GM19240 (cell line): ENCODE data around the gene MYLK.
A peak's percentile ranks its signal among the peaks of the same experiment; 100 is the strongest.
"Not testable (repeated sequence)": the region's sequence is repeated elsewhere in the genome, so short reads cannot be mapped to it uniquely, and the experiment has no call there.

Source experiments
- DNase-seq: peaks from one replicate; pipeline ENCODE4 v3.0.0; 2011; ENCODE audit warnings: low spot score; ENCODE audit not compliant: insufficient read length

The MYLK gene

DNA sequence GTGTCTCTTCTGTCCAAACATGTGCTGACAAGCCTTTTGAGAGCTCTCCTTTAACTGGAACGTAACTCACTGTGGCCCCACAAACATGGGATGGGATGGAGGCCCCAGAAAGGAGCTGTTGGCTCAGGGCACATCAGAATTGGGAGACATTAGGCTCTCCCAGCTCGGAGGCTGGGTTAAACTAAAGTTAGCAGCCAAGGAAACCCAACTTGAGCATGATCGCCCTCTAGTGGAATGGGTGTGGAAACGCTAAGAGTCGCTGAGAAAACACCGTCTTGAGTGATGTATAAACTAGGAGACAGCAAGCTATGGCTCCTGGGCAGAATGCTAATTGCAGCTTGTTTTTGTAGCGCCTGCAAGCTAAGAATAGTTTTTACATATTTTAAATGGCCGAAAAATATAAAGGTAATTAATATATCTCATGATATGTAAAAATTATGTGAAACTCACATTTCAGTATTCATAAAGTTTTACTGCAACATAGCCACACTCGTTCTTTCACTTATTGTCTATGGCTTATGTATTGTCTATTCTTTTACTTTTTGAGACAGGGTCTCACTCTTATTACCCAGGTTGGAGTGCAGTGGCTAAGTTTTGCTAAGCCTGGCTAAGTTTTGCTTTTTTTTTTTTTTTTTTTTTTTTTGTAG is 160.5 kb downstream of the MYLK start:
- DNase-seq: peak; percentile 61

DNA sequence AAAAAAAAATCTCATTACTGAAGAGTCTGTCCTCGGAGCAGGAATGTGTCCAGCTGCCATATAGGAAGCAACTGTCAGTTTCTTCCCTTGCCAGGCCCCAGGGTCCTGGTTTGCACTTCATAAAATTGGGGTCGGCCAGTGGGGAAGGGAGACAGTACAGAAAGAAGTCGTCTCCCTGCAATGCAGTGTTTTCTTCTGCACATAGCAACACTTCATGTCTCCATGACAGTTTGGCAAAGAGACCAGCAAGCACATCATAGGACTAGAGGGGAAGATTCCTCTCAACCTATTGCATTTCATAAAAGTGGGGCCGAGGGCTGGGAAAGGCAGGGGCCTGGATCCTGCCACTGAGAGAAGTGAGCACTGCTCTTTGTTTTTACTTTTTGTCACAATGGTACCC is 161.1 kb downstream of the MYLK start:
- no peak for DNase-seq

DNA sequence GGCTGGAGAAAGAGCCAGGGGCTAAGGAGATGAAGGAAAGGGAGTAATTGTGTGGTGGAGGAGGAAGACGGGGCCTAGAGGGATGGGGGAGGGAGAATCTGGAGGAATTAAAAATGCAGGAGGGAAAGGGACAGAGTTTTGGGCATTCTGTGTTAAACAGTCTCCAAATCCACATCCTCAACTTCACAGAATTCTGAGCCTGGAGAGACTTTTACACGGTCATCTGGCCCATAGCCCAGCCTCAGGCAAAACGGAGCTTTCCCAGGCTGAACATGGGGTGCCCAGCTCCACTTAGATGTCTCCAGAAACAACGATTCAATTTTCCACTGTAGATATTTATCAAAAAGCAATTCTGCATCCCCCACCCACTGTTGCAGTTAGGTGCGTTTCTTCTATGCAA is 161.7 kb downstream of the MYLK start:
- no peak for DNase-seq

DNA sequence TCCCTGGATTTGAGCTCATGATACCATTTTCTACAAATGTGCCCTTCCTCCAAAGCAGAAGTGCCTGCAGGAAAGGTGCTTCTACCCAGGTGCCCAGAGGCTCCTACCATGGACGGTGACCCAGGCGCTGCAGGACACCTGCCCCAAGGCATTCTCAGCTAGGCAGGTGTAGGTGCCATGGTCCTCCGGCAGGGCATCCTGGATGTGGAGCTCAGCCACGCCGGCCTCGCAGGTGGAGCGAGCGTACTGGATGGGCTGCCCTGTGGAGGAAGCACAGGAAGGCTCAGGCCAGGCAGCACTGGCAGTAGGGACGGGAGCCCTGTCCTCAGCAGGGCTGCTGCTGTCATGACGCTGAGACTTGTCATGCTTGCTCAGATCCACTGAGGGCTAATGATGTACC is 162.1 kb downstream of the MYLK start:
- no peak for DNase-seq

DNA sequence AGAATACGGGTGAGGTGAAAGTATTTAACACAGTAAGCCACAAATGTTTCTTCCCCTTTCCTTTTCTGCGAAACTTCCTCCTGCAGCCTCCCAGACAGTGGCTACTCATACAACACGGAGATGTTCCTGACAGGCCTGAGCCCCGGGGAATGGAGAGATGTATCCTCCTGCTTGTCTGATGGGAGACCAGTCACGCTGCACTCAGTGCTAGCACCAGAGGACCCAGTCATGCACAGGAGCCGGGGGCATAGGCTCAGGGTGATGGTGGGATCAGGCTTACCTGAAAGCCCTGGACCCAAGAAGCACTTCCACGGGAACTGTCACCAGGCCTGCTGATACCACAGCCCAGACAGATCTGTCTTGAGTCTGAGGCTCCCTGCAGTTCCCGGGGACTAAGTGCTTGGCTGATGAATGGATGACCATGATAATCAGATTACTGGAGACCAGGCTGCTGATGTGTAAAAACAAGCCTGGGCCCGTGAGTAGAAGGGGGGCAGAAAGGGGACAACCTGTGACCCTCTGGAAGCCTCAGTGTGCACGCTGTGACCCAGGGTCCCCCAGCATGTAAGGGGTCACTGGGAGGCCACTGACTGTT is 162.9 kb downstream of the MYLK start:
- not testable (repeated sequence) for DNase-seq

DNA sequence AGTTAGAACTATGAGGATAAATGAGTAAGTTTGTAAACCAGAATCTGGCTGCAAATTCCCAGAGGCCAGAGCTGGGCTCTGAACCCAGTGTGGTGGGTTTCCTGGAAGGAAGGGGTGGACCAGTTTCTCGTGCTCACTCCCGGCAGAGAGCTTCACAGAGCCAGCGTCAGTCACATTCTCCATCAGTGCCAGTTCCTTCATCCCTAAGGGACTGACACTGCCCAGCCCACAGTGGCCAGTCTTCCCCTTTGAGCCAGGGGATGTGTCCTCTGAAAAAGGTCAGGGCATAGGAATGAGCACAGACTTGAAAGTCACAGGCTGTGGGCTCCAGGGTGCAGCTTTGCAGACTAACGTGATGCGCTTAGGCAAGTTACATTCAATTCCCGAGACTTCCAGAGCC is 163.5 kb downstream of the MYLK start:
- DNase-seq: no peak

DNA sequence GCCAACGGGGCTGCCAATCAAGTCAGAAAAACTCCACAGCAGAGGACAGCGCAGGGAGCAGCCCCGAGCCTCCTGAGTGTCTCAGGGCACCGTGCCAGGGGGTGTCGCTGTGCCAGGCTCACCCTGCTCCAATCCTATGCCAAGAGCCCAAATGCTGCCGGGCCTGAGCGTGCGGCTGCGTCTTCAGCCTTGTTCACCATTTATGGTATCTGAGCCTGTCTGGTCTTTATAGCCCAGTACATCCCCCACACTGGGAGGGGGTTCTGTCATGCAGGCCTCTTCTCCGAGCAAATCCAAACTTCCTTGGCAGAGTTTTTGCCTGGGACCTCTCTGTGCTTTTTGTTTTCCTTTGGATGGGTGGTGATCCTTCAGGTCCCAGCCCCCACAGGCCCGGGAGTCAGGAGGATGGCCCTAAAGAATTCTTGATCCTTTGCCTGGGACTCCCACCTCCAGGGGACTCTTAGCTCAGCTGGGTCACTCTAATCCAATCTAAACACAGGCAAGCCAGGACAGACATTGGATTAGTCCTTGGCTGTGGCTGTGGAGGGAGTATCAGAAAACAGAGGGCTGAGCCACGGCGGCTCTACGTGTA is 164.2 kb downstream of the MYLK start:
- no peak for DNase-seq

DNA sequence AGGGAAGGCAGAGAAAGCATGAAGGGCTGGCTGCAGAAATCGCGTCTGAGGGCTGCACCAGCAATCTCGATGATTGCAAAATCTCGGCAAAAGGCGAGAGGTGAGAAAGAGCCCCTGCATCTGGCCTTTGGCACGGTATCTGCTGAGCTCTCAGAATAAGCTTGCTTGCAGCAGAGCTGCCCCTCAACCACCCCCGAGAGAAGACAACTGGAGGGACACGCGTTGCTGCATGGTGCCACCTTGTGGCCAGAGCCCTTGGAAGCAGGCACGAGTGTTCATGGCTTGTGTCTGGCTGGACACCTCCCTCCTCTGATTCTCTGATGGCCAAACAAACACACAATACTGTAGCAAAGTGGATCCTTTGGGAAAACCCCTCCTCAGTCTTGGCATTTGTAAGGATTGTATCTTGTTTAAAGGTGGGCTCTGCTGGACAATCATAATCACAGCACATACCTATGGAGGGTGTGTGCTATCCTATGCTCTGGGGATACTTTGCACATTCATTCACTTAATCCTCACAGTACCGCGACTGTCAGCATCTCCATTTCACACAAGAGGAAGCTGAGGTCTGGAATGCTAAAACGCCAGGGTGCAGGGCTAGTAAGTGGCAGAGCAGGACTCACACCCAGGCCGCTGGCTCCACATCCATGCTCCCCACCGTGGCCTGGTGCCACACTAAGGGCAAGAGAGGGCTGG is 164.9 kb downstream of the MYLK start:
- DNase-seq: not testable (repeated sequence)

DNA sequence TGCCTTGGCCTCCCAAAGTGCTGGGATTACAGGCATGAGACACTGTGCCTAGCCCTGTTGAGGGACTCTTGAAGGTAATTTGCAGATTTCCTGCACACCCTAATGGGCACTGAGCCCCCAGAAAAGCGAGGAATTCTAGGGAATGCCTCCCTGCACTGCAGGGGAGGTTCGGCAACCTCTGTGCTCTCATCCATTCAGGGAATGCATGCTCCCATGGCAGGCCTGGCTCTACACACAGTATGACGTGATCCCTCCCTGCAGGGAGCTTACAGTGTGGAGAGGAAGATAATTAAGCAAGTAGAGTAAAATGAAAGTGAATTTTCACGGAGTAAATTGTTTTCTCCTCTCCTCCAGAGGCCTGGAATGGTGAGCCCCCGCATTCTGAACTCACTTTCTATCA is 166.0 kb downstream of the MYLK start:
- DNase-seq: no peak

DNA sequence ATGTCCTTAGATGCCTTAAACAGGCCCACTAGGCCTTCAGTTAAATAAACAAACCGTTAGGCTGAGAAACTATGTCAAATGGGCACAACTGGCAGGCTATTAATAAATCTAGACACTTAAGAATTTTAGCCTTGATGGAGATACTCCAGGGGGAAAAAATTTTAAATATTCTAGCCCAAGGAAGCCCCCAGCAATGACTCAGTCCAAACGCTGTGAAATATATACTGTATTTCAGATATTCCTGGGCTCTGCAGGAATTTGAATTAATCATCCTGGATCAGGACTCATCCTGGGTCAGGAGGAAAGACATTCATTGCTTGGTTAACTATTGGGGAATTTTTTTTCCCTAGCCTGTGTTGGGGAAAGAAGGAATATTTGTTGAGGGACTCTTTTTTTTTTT is 166.7 kb downstream of the MYLK start:
- not testable (repeated sequence) for DNase-seq

DNA sequence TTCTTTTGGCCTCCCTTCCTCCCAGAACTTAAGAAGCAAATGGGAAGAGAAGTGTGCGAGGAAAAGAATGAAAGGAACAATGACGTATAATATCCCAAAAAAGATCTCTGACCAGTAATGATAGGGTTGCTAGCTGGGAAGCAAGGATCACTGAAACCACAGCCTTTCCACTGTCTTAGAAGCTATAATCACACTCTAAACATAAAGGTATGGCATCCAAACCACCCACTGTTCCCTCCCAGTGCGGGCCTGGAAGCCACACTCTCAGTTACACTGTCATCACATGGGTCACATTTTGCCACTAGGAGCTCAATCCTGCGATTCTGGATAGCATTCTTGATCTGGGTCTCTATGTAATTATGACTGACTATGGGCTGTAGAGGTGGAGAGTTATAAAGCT is 167.7 kb downstream of the MYLK start:
- DNase-seq: no peak

DNA sequence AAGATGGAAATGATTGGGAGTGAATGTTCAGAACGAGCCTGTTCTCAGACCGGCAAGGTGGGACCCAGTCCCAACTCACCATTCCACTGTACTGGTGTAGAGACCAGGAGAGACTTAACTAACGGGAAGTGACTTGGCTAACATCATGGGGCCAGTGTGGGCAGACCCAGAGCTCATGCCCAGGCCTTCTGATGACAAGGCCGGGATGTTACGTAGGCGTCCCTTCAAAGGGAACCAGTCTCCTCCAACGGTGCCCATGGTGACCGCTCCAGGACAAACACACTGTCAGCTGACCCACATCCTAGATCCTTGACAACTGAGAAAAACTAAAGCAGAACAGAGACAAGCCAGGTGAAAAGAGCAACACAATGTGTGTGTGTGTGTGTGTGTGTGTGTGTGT is 170.9 kb downstream of the MYLK start:
- DNase-seq: no peak

DNA sequence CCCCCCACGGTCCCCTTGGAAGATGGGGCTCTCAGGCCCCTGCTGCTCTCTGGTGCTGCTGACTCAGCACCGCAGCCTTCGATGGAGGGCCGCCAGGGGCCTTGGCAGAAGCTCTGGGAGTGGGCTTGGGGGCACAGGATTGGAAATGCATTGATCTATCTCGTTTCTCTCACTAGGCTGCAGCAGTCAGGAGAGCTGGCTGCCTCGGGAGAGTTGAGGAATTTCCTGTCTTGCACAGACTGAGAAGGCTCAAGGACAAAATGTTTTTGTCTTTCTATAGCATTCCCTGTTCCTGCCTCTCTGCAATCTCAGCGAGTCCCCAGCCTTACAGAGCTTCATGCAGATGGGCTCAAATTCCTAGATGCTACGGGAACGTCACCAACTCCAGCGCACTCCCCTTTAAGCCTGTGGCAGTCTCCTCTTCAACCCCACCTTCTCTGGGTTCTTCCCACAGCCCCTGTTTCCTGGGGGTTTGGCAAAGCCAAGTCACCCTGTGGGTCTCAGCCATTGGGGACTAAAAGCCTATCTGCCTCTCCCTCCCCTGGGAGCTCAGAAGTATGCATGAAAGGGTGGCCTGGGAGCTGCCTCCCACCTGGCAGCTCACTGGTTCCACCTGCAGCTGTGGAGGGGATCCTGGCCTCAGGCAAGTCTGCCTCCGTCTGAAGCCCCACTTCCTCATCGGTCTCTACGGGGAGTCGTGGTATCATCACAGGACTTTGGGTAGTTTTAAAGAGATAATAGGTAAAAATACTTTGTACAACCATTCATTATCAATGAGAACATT is 171.9 kb downstream of the MYLK start:
- DNase-seq: no peak

DNA sequence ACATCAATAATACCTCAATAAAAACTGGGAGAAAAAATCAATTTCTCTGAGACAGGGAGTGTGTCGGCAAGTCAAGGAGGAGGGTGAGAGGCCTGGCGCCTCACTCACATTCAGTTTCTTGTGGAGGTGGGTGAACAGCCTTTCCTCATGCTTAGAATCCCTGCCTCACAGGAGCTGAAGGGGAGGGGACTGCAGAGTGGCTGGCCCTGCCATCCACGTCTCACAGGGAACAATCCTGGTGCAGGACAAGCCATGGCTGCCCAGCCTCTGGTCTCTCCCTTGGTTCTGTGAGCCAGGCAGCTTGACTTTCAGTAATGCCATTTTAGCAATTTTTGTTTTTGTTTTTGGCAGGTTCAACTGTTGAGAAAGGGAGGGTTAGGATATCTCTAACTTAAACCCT is 172.8 kb downstream of the MYLK start:
- DNase-seq: no peak

DNA sequence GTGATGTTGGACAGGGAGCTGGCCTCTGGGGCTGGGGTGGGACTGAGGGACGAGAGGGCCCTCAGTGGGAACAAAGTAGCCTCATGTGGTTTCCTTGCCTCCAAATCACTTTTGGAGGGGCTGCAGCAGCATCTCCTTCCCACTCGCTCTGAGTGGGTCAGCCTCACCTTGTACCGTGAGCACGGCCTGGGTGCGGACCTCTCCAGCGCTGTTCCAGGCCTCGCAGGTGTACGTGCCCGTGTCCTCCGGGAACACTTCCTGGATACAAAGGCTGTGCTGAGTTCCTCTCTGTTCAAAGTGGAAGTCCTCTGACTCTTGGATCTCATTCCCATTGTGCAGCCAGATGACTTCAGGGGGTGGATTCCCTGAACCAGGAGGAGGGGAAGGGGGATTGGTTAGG is 175.6 kb downstream of the MYLK start:
- DNase-seq: no peak

DNA sequence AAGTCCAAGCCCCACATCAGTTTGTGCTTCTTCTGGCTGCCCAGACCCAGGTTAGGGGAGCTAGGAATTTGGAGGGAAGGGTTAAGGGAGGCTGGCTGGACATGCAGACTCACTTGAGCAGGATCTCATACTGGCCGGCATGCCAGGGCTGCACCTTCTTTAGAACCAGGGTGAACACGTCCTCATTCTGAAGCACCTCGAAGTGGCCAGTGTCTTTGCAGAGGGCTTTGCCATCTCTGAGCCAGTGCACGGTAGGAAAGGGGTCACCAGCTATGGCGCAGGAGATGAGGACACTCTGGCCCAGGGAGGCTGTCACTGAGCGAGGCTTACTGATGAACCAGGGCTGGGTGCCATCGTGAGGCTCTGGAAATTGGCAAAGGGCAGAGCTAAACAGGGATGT is 176.5 kb downstream of the MYLK start:
- not testable (repeated sequence) for DNase-seq

DNA sequence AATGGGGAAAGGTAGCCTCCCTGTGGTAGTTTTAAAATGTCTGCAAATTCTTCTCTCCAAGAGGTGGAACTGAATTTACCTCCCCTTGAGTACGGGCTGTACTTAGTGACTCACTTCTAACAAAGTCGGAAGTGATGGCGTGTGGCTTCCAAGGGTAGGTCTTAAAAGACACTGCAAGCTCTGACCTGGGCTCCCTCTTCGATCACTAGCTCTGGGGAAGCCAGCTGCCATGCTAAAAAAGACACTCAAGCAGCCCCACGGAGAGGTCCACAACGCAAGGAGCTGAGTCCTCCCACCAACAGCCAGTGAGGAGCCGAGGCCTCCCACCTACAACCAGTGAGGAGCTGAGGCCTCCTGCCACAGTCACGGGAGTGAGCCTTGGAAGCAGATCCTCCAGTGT is 177.3 kb downstream of the MYLK start:
- no peak for DNase-seq

DNA sequence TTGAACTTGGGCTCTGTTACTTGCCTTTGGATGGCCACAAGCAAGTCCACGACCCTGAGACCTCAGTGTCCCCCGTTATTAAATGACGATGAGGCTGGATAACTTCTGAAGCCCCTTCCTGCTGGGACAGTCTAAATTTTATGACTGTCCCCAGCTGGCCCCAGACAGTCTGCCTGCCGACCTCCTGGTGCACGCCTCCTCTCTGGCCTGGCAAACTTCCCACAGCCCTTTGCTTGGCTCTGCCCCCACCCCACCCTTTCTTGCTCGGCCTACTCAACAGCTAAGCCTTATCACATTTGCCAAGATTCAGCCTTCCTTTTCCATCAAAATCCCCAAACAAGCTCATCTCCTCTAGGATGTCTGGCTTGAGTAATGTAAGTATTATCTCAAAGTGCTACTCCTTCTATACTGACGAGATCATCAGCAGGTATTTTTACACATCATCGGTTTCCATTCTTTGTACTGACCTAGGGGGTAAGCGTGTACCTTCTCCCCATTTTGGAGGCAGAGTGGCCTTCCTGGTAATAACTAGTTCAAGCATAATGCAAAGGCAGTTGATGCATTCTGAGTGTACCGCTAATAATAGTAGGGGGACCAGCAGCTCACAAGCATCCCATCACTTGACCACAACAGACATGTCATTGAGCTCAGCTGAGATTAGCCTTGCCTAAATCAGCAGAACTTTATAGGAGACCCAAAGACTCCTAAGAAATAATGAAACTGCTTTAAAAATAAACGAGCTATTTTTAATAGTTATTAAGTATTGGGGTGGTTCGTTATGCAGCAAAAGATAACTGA is 178.4 kb downstream of the MYLK start:
- no peak for DNase-seq

DNA sequence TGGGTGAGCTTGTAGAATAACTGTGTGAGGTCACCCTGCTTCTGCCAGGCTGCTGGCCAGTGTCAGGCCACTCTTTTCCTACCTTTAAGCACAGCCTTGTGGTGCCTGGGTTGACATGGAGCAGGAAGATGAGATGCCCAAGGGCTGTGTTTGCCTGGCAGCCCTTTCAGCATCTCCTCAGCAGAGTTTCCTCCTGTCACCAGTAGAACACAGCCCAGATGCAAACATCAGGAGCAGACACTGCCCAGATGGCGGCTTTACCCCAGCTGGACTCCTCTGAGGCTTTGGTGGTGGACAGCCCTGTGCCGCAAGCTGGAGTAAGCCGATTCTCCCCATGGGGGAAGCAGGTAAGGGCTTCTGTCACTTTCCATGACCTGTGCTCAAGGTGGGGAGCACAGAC is 180.5 kb downstream of the MYLK start:
- DNase-seq: not testable (repeated sequence)

DNA sequence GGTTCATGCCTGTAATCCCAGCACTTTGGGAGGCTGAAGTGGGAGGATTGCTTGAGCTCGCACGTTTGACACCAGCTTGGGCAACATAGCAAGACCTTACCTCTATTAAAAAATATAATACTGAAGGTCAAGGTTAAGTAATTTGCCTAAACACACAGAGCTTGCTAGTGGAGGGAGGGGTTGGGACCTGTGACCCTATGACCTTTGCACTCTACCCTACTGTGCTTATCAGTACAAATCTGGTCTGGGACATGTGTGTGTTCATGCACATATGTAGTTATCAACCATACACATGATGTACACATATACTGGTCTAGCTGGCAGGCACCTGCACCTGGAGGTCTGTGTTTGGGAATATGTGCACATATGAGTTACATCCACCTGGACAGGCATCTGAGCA is 181.4 kb downstream of the MYLK start:
- no peak for DNase-seq

DNA sequence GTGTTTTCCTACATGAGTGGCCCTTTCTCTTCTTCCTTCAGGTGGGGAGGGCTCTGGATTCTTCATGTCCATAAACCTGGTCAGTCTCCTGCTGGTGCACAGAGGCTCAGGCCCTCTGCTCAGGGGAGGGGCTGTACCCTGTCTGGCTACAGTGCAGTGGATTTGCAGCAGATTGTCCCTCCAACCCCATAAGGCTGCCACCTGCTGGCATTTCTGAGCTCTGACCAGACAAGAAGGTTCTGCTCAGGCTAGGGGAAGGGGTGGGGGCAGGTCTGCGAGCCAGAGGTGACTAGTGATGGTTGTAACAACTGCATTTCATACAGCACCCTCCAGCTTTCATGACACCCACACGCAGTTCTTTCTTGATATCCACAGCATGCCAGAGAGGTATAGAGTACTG is 182.1 kb downstream of the MYLK start:
- not testable (repeated sequence) for DNase-seq
